Prostate gland (tissue), 2 donors: ENCODE data around the gene LRCH1. TPM values are rescaled to one million over a fixed set of nuclear protein-coding genes. Genes with fewer than 3 reads are reported as not detected.

Experiments used
- DNase-seq: peaks from one replicate; pipeline ENCODE4 v3.0.0-alpha.2; 2019; ENCODE audit warnings: low spot score
- H3K27ac ChIP-seq, 2 donors: fragments of 200-600 bp; sonication (generic); 2 replicates each; pipeline ENCODE4 v1.5.1; 2017 to 2019
- H3K27me3 ChIP-seq: fragments of 200-600 bp; sonication (generic); replicated peaks from 2 replicates; pipeline ENCODE4 v1.5.1; 2019; ENCODE audit not compliant: insufficient read depth
- H3K36me3 ChIP-seq, 2 donors: fragments of 200-600 bp; sonication (generic); 1 replicate in 1 of 2; 2 replicates in 1 of 2; pipeline versions ENCODE4 v1.5.1 to v1.8.1; 2017 to 2019
- H3K4me1 ChIP-seq: fragments of 200-600 bp; sonication (generic); replicated peaks from 2 replicates; pipeline ENCODE4 v1.5.1; 2019
- H3K4me3 ChIP-seq, 2 donors: fragments of 200-600 bp; sonication (generic); 2 replicates each; pipeline ENCODE4 v1.5.1; 2017 to 2019
- H3K9me3 ChIP-seq: fragments of 200-600 bp; sonication (generic); 2 replicates; pipeline ENCODE4 v1.5.1; 2017
- POLR2A ChIP-seq: fragments of 450-650 bp; IDR thresholded peaks from one replicate; pipeline ENCODE4 v1.6.1; 2016; ENCODE audit warnings: antibody characterized with exemption, mild to moderate bottlenecking
- POLR2AphosphoS5 ChIP-seq: sonication (generic); formaldehyde crosslinking; IDR thresholded peaks from one replicate; pipeline ENCODE4 v1.6.1; 2017; ENCODE audit warnings: antibody characterized with exemption
- WGBS: methylation state at CpG from one replicate; pipeline ENCODE4 v1.1.5; 2018; 5-methylcytosine and 5-hydroxymethylcytosine counted together
- intact Hi-C: fragments of 100-400 bp; cut with DNase I; formaldehyde crosslinking; loops from one replicate; pipeline ENCODE4 v1.14.2; 2022
- total RNA-seq, 2 donors: library from RNA; depleted of rRNA; stranded (reverse); fragments of >200 nt; gene quantifications; one replicate each; pipeline ENCODE4 v1.1.0, GENCODE V29; 2016
- TF ChIP-seq, protein P1 (sequence below), 4 experiments: fragments of 200-600 bp in 2 of 4; fragments of 450-650 bp in 2 of 4; sonication (generic) in 2 of 4; IDR thresholded peaks; 1 replicate in 3 of 4; 2 replicates in 1 of 4; pipeline ENCODE4 v1.5.1; 2016 to 2019; ENCODE audit warnings: antibody characterized with exemption in 4 of 4, mild to moderate bottlenecking in 2 of 4, moderate library complexity in 2 of 4

Gene LRCH1
- total RNA-seq, 2 donors from 2014 or later: 14.8 to 17.2 TPM

DNA sequence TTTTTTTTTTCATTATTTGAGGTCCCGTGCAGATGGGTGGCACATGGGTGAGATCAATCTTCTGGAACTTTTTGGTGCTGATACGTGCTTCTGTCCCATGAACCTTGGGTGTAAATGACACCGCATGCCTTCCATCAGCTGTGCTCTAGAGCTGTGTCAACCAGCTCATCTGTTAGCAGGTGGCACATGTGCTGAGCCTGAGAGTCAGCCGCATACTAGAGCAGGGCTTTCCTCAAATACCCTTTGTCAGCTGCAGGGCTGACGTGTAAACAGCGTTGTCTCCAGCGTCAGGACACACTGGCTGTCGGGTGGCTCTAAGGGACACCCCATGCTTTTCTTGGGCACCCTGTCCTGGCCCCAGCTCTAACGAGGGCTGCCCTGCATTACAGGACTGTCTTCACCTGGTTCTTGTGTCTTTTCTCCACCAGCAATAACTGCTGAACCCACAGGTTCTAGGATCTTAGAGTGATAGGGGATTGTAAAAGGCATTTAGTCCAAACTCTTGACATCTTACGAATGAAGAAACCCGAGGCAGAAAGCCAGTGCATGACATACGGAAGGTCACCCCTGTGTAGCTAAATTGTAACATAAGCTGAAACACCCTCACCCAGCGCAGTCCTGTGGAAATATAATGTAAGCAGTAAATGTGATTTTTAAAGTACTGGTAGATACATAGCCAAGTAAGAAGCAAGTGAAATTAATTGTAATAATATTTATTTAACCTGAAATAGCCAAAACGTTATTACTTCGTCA is 119.5 kb downstream of the LRCH1 start:
- H3K4me3 ChIP-seq: no peak overlapping the region
- intact Hi-C loops: no loop called here
- H3K36me3 ChIP-seq: no peaks in the 10 kb centered on the region
- H3K9me3 ChIP-seq: no peaks in the 10 kb centered on the region
- DNase-seq: no peak
- peaks cover 4% of the 10 kb centered on the region for H3K4me1 ChIP-seq
- 94% methylated on average over 15 of the region's 15 CpGs for WGBS
- no peak overlapping the region for H3K27ac ChIP-seq
- TF ChIP-seq POLR2AphosphoS5: no peak
- TF ChIP-seq POLR2A: no peak
- TF ChIP-seq, protein P1, sequence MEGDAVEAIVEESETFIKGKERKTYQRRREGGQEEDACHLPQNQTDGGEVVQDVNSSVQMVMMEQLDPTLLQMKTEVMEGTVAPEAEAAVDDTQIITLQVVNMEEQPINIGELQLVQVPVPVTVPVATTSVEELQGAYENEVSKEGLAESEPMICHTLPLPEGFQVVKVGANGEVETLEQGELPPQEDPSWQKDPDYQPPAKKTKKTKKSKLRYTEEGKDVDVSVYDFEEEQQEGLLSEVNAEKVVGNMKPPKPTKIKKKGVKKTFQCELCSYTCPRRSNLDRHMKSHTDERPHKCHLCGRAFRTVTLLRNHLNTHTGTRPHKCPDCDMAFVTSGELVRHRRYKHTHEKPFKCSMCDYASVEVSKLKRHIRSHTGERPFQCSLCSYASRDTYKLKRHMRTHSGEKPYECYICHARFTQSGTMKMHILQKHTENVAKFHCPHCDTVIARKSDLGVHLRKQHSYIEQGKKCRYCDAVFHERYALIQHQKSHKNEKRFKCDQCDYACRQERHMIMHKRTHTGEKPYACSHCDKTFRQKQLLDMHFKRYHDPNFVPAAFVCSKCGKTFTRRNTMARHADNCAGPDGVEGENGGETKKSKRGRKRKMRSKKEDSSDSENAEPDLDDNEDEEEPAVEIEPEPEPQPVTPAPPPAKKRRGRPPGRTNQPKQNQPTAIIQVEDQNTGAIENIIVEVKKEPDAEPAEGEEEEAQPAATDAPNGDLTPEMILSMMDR (IDR thresholded peaks at IDR 0.05): no peak
- no peaks in the 10 kb centered on the region for H3K27me3 ChIP-seq

DNA sequence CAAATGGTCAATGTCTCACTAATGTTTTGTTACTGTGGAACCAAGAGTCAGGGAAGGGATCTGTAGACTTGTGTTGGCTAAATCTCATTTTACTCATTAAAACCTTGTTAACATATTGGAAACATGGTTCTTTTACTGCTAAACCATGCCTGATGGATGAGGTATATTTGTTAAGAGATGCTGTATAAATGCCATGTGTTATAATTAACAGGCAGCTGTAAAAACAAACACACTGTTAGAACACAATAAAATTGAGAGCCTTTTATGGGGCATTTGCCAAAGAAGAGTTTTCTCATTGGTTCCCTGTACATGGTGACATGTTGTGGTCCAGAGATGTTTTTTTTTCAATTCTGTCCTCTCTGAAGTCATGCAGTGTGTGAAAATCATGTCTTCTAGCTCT is 122.0 kb downstream of the LRCH1 start:
- peaks cover 4% of the 10 kb centered on the region for H3K4me1 ChIP-seq
- intact Hi-C loops: no loop called here
- H3K4me3 ChIP-seq: no peak overlapping the region
- no peak for DNase-seq
- no peaks in the 10 kb centered on the region for H3K9me3 ChIP-seq
- H3K27me3 ChIP-seq: no peaks in the 10 kb centered on the region
- no peak overlapping the region for H3K27ac ChIP-seq
- TF ChIP-seq POLR2AphosphoS5 (peak; percentile 4), POLR2A (no peak)
- TF ChIP-seq, protein P1 (IDR thresholded peaks at IDR 0.05): no peak
- H3K36me3 ChIP-seq: no peaks in the 10 kb centered on the region

DNA sequence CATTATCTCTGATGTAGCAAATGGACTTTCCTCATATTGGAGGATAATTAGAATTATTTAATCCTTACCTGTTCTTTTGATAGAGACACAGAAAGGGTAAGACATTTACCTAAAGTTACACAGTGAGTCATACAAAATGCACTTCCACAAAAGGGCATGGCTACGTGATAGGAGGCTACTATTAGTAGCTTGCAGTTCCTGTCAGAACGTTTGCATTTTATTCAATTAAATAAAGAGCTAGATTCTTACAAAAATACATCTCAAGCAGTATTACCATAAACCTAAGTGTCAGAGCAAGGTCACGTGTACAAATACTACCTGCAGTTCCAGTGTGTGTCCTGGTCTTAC is 123.4 kb downstream of the LRCH1 start:
- no peaks in the 10 kb centered on the region for H3K27me3 ChIP-seq
- peaks cover 4% of the 10 kb centered on the region for H3K4me1 ChIP-seq
- WGBS: 64% methylated on average over 3 of the region's 3 CpGs
- no peak for TF ChIP-seq POLR2A
- TF ChIP-seq POLR2AphosphoS5: no peak
- TF ChIP-seq, protein P1 (IDR thresholded peaks at IDR 0.05): no peak
- H3K27ac ChIP-seq: no peak overlapping the region
- H3K36me3 ChIP-seq: no peaks in the 10 kb centered on the region
- H3K9me3 ChIP-seq: no peaks in the 10 kb centered on the region
- no peak overlapping the region for H3K4me3 ChIP-seq
- intact Hi-C loops: no loop called here
- DNase-seq: no peak

DNA sequence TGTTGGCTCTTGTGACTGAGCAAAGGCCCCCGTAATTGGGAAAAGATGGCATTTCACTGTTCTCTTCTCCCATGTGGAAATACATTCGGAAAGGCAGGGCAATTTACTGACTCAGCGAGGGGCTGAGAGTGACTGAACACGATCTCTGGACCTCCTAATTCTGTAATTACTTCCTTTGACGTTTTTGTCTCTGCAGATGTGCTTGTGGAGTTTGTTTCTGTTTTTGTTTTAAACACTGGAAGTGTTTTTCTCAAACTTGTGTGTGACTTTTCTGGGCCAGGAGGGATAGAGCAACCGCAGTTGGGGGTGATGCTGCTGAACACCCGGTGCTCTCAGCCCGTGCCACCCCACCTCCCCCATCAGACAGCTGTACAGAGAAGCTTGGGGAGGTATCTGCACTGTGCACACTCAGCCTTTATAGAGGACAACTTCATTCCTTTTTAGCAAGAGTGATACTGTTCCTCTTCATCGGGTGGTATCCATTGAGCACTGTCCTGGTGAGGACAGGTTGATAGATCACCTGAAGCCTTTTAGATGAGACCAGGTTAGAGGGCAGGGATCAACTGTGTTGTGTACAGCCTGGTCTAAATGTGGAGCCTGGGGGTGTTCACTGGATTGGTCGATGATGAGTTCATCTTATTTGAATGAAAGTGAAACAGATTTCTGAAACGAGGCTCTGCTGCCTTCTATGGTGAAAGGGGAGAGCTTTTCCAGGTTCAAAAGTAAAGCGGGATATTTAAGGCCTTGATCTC is 126.6 kb downstream of the LRCH1 start:
- 50% methylated on average over 12 of the region's 12 CpGs for WGBS
- Histone ChIP-seq H3K27me3 (no peaks in the 10 kb centered on the region), H3K36me3 (no peaks in the 10 kb centered on the region), H3K4me3 (no peak overlapping the region), H3K4me1 (peaks cover 4% of the 10 kb centered on the region), H3K27ac (peak overlapping the region; percentile 36 to 45), H3K9me3 (no peaks in the 10 kb centered on the region)
- peak; percentile 32 for TF ChIP-seq POLR2AphosphoS5
- no peak for TF ChIP-seq POLR2A
- intact Hi-C loops: loop anchor here (10.0 kb wide), 1 partner anchor 125 kb away; the partner anchor contains the start of gene LRCH1
- DNase-seq: no peak

DNA sequence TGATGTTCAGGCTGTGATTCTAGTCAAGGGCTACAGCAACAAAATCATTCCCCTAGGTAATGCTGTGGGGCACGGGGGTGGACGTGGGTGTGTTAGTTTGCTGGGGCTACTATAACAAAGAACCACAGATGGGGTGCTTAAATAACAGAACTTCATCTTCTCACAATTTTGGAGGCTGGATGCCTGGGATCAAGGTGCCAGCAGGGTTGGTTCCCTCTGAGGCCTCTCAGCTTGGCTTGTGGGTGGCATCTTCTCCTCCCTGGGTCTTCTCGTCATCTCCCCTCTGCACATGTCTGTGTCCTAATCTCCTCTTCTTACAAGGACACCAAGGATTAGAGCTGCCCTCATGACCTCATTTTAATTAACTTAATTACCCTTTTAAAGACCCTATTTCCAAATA is 129.0 kb downstream of the LRCH1 start:
- H3K4me1 ChIP-seq: no peaks in the 10 kb centered on the region
- DNase-seq: no peak
- no peak overlapping the region for H3K27ac ChIP-seq
- 95% methylated on average over 3 of the region's 3 CpGs for WGBS
- intact Hi-C loops: loop anchor here (10.0 kb wide), 1 partner anchor 127 kb away; the partner anchor contains the start of gene LRCH1
- TF ChIP-seq POLR2A (no peak), POLR2AphosphoS5 (no peak)
- TF ChIP-seq, protein P1 (IDR thresholded peaks at IDR 0.05): no peak
- H3K9me3 ChIP-seq: no peaks in the 10 kb centered on the region
- H3K27me3 ChIP-seq: no peaks in the 10 kb centered on the region
- no peak overlapping the region for H3K4me3 ChIP-seq
- no peaks in the 10 kb centered on the region for H3K36me3 ChIP-seq
